CD14-positive monocyte (primary cell): Measurements from ENCODE around the gene AGPAT2. TPM values are rescaled to one million over a fixed set of nuclear protein-coding genes. Genes with fewer than 3 reads are reported as not detected.

Experiments
- DNase-seq, 3 donors: peaks; one replicate each; pipeline ENCODE4 v3.0.0-alpha.2; 2011 to 2022
- H2AFZ ChIP-seq: 2 replicates; pipeline ENCODE4 v1.6.0; 2012; ENCODE audit warnings: mild to moderate bottlenecking, low read depth, low read length, inconsistent platforms; ENCODE audit not compliant: insufficient read depth, poor library complexity, severe bottlenecking
- H3K27ac ChIP-seq, 2 donors: 1 replicate in 1 of 2; 2 replicates in 1 of 2; pipeline ENCODE4 v1.5.1; 2012 to 2013; ENCODE audit warnings: low read length in 2 of 2, control low read depth in 1 of 2, inconsistent platforms in 1 of 2, low read depth in 1 of 2, mild to moderate bottlenecking in 1 of 2
- H3K27me3 ChIP-seq, 2 donors: one replicate each; pipeline versions ENCODE4 v1.6.0 to v1.6.1; 2011 to 2013; ENCODE audit warnings: low read length in 2 of 2; ENCODE audit not compliant: control insufficient read depth in 2 of 2, insufficient read depth in 2 of 2
- H3K36me3 ChIP-seq, 2 donors: replicated peaks in 1 of 2; 1 replicate in 1 of 2; 2 replicates in 1 of 2; pipeline versions ENCODE4 v1.5.1 to v1.6.1; 2012 to 2013; ENCODE audit warnings: low read length in 2 of 2, control low read depth in 1 of 2, inconsistent platforms in 1 of 2, mild to moderate bottlenecking in 1 of 2; ENCODE audit not compliant: insufficient read depth in 2 of 2, control insufficient read depth in 1 of 2
- H3K4me1 ChIP-seq, 2 donors: 1 replicate in 1 of 2; 2 replicates in 1 of 2; pipeline versions ENCODE4 v1.5.1 to v1.6.1; 2012 to 2013; ENCODE audit warnings: low read length in 2 of 2, control low read depth in 1 of 2, inconsistent platforms in 1 of 2, mild to moderate bottlenecking in 1 of 2, moderate library complexity in 1 of 2; ENCODE audit not compliant: insufficient read depth in 2 of 2, control insufficient read depth in 1 of 2
- H3K4me2 ChIP-seq: replicated peaks from 2 replicates; pipeline ENCODE3; 2012; ENCODE audit warnings: low read length, moderate library complexity, mild to moderate bottlenecking; ENCODE audit not compliant: poor library complexity, severe bottlenecking; ENCODE audit errors: extremely low read depth
- H3K4me3 ChIP-seq, 3 experiments: fragments of 200-600 bp in 1 of 3; sonication (generic) in 1 of 3; replicated peaks in 1 of 3; 1 replicate in 2 of 3; 2 replicates in 1 of 3; pipeline ENCODE4 v1.5.1; 2011 to 2013; ENCODE audit warnings: low read length in 3 of 3, mild to moderate bottlenecking in 3 of 3, control low read depth in 2 of 3, low read depth in 2 of 3, inconsistent platforms in 1 of 3, moderate library complexity in 1 of 3
- H3K79me2 ChIP-seq: 2 replicates; pipeline ENCODE4 v1.6.0; 2012; ENCODE audit warnings: mild to moderate bottlenecking, control low read depth, inconsistent platforms, low read length, moderate library complexity; ENCODE audit not compliant: insufficient read depth
- H3K9ac ChIP-seq: 2 replicates; pipeline ENCODE4 v1.6.0; 2017; ENCODE audit warnings: low read length, mild to moderate bottlenecking; ENCODE audit not compliant: insufficient read depth, poor library complexity, severe bottlenecking
- H3K9me3 ChIP-seq, 2 donors: replicated peaks in 1 of 2; 1 replicate in 1 of 2; 2 replicates in 1 of 2; pipeline versions ENCODE4 v1.5.1 to v1.6.1; 2012 to 2013; ENCODE audit warnings: low read length in 2 of 2, control low read depth in 1 of 2; ENCODE audit not compliant: control insufficient read depth in 1 of 2, insufficient read depth in 1 of 2
- H4K20me1 ChIP-seq: 2 replicates; pipeline ENCODE4 v1.6.0; 2012; ENCODE audit warnings: mild to moderate bottlenecking, low read length, control low read depth, moderate library complexity; ENCODE audit not compliant: insufficient read depth
- H3K27ac Mint-ChIP-seq, 7 donors: one replicate each; pipeline ENCODE4 v1.8.0; 2020; ENCODE audit warnings: mild to moderate bottlenecking in 7 of 7, mixed read lengths in 7 of 7, moderate library complexity in 6 of 7, inconsistent platforms in 2 of 7
- H3K27me3 Mint-ChIP-seq, 3 donors: one replicate each; pipeline ENCODE4 v1.8.0; 2021 to 2022; ENCODE audit warnings: low read depth in 3 of 3, mild to moderate bottlenecking in 3 of 3, mixed read lengths in 3 of 3, moderate library complexity in 3 of 3, inconsistent platforms in 1 of 3
- H3K36me3 Mint-ChIP-seq, 2 donors: one replicate each; pipeline ENCODE4 v1.8.0; 2020; ENCODE audit warnings: mixed read lengths in 2 of 2, inconsistent platforms in 1 of 2, mild to moderate bottlenecking in 1 of 2
- H3K4me1 Mint-ChIP-seq: one replicate; pipeline ENCODE4 v1.8.0; 2020; ENCODE audit warnings: mild to moderate bottlenecking, mixed read lengths
- H3K4me3 Mint-ChIP-seq, 2 donors: one replicate each; pipeline ENCODE4 v1.8.0; 2020; ENCODE audit warnings: mild to moderate bottlenecking in 2 of 2, mixed read lengths in 2 of 2, moderate library complexity in 1 of 2
- H3K9me3 Mint-ChIP-seq, 7 donors: one replicate each; pipeline ENCODE4 v1.8.0; 2020 to 2022; ENCODE audit warnings: mixed read lengths in 7 of 7, mild to moderate bottlenecking in 6 of 7, moderate library complexity in 6 of 7, inconsistent platforms in 2 of 7
- CTCF ChIP-seq: fragments of 200-600 bp; IDR thresholded peaks from one replicate; pipeline ENCODE4 v1.8.0; 2022; ENCODE audit warnings: antibody characterized with exemption, mild to moderate bottlenecking
- WGBS: methylation state at CpG from one replicate; pipeline ENCODE4 v1.1.5; 2013; ENCODE audit warnings: missing lambda C conversion rate; ENCODE audit not compliant: insufficient coverage; 5-methylcytosine and 5-hydroxymethylcytosine counted together
- intact Hi-C, 2 donors: fragments of 100-400 bp; cut with micrococcal nuclease; formaldehyde crosslinking; loops; one replicate each; pipeline versions ENCODE4 v1.15.0 to v1.15.1; 2023
- polyA plus RNA-seq, 3 donors: library from polyadenylated mRNA; depleted of rRNA in 1 of 3; unstranded in 2 of 3; stranded (reverse) in 1 of 3; fragments of 300-500 nt in 2 of 3; fragments of >200 nt in 1 of 3; fragmentation: Illumina TruSeq in 2 of 3; gene quantifications; 1 replicate in 2 of 3; 2 replicates in 1 of 3; pipeline ENCODE4 v1.2.3, GENCODE V29; 2012 to 2021

AGPAT2 gene
- polyA plus RNA-seq, 3 donors = 80.1 to 139 (median 116) TPM

GRCh38 chr9:136667214-136667939 is 19.9 kb downstream of the AGPAT2 start:
- peaks cover 8% of the 10 kb centered on the region for H3K4me1 Mint-ChIP-seq
- Histone ChIP-seq H3K9ac (no peak overlapping the region), H2AFZ (no peak overlapping the region), H3K27ac (no peak overlapping the region), H3K4me1 (peaks cover 4 to 19% of the 10 kb centered on the region in 2 donors), H4K20me1 (peaks cover 14% of the 10 kb centered on the region), H3K79me2 (no peaks in the 10 kb centered on the region), H3K36me3 (no peaks in the 10 kb centered on the region), H3K4me3 (no peak overlapping the region), H3K27me3 (peaks cover 38 to 66% of the 10 kb centered on the region in 2 donors), H3K4me2 (no peak overlapping the region), H3K9me3 (no peaks in the 10 kb centered on the region)
- peaks cover 0 to 12% (median 5%) of the 10 kb centered on the region in 7 donors for H3K9me3 Mint-ChIP-seq
- 74% methylated on average over 20 of the region's 21 CpGs for WGBS
- no peaks in the 10 kb centered on the region for H3K36me3 Mint-ChIP-seq
- peak overlapping the region in 1 of 2 donors; percentile 78 for H3K4me3 Mint-ChIP-seq
- H3K27me3 Mint-ChIP-seq = peaks cover 55 to 74% (median 55%) of the 10 kb centered on the region in 3 donors
- DNase-seq = no peak
- H3K27ac Mint-ChIP-seq = no peak overlapping the region
- intact Hi-C loops = no loop called here
- no peak for TF ChIP-seq CTCF

DNA sequence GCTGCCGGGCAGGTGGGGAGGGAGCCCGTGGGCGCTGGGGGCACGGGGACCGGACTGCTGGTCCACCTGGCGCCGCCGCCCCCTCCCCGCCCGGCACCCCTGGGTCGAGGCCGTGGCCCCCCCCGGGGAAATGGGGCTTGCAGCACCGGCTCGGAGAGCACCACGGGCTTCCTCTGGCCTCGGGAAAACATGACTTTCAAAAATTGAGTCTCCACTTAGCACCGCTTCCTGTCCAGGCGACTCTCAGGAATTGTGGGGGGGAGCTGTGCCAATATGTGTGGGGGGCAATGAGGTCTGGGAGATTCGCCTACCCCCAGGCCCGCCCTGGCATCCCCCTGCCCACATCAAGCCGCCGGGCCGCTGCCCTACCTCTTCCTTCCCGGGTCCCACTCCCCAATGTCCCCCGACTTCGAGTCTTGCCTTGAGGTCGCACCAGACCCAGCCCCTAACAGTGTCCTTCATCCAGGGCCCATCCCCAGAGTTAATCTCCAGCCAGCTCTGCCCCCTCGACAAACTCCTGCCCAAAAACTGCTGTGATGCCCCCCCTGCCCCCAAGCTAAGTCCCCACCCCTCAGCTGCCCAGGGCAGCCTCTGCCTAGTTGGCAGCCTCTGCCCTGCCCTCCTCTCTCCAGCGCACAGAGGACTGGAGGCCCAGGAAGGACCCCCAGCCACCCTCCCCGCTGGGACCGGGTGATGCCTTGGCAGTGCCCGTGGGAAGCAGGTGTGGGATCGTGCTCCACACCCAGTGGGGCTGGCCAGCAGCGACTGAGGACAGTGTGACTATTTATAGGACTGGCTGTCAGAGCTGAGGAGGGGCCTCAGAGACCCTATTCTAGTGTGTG is 20.7 kb downstream of the AGPAT2 start:
- Histone ChIP-seq H3K79me2 (no peaks in the 10 kb centered on the region), H2AFZ (no peak overlapping the region), H3K27ac (no peak overlapping the region), H3K4me1 (peaks cover 4 to 19% of the 10 kb centered on the region in 2 donors), H3K4me3 (no peak overlapping the region), H3K9me3 (no peaks in the 10 kb centered on the region), H3K9ac (no peak overlapping the region), H4K20me1 (peaks cover 6% of the 10 kb centered on the region), H3K27me3 (peaks cover 43 to 73% of the 10 kb centered on the region in 2 donors), H3K36me3 (no peaks in the 10 kb centered on the region), H3K4me2 (peak overlapping the region; percentile 41)
- H3K4me1 Mint-ChIP-seq = peaks cover 8% of the 10 kb centered on the region
- no peaks in the 10 kb centered on the region for H3K36me3 Mint-ChIP-seq
- H3K27me3 Mint-ChIP-seq = peaks cover 61 to 82% (median 63%) of the 10 kb centered on the region in 3 donors
- 14% methylated on average over 30 of the region's 35 CpGs for WGBS
- intact Hi-C loops = no loop called here
- H3K9me3 Mint-ChIP-seq = peaks cover 0 to 12% (median 5%) of the 10 kb centered on the region in 7 donors
- peak overlapping the region; percentile 50 to 78 for H3K4me3 Mint-ChIP-seq
- H3K27ac Mint-ChIP-seq = no peak overlapping the region
- no peak for TF ChIP-seq CTCF
- no peak for DNase-seq
